Activated CD4-positive, alpha-beta memory T cell treated with anti-CD3 and anti-CD28 coated beads, Interleukin-2, amount 10 ng/mL, durations not matched to agents 7 days and 5 days (primary cell): ENCODE measurements around the gene COG1. TPM values are rescaled to one million over a fixed set of nuclear protein-coding genes. Genes with fewer than 3 reads are reported as not detected.
A peak's percentile ranks its signal among the peaks of the same experiment; 100 is the strongest.

Experiments used
- CTCF ChIA-PET: fragments of 350-600 bp; sonication (Branson Sonifier 250); formaldehyde crosslinking; loops from one replicate; lab custom pipeline; 2021; ENCODE audit warnings: antibody characterized with exemption, inconsistent platforms; lab: Charles Lee
- POLR2A ChIA-PET: fragments of 350-600 bp; sonication (Branson Sonifier 250); formaldehyde crosslinking; loops from one replicate; lab custom pipeline; 2021; ENCODE audit warnings: antibody characterized with exemption; lab: Charles Lee
- DNase-seq: peaks from one replicate; pipeline ENCODE4 v3.0.0-alpha.2; 2020
- H3K27ac Mint-ChIP-seq: one replicate; pipeline ENCODE4 v1.8.0; 2021; ENCODE audit warnings: mild to moderate bottlenecking, mixed read lengths
- H3K27me3 Mint-ChIP-seq: one replicate; pipeline ENCODE4 v1.8.0; 2021; ENCODE audit warnings: mixed read lengths
- H3K36me3 Mint-ChIP-seq: one replicate; pipeline ENCODE4 v1.8.0; 2021; ENCODE audit warnings: low read depth, mixed read lengths
- H3K4me1 Mint-ChIP-seq: one replicate; pipeline ENCODE4 v1.8.0; 2021; ENCODE audit warnings: mixed read lengths
- H3K4me3 Mint-ChIP-seq: one replicate; pipeline ENCODE4 v1.8.0; 2021; ENCODE audit warnings: mild to moderate bottlenecking, mixed read lengths
- H3K9me3 Mint-ChIP-seq: one replicate; pipeline ENCODE4 v1.8.0; 2021; ENCODE audit warnings: mixed read lengths
- total RNA-seq, 2 experiments: library from RNA; stranded (reverse); gene quantifications; one replicate each; pipeline ENCODE4 v1.2.3, GENCODE V29; 2021

The COG1 gene
- total RNA-seq, 2 experiments from 2014 or later, result 30.4 to 32.9 TPM

- Mint-ChIP-seq H3K4me1 (no peaks in the 10 kb centered on the region), H3K4me3 (no peak overlapping the region), H3K27me3 (no peaks in the 10 kb centered on the region), H3K9me3 (no peaks in the 10 kb centered on the region), H3K36me3 (peaks cover 8% of the 10 kb centered on the region), H3K27ac (no peak overlapping the region)
- no peak for DNase-seq
- ChIA-PET POLR2A (no interaction called here), CTCF (interaction anchor here (0.9 to 2.8 kb wide), 3 partner anchors 59 to 522 kb away, joined by 4 to 11 read pairs (median 5); no protein-coding TSS in a partner anchor)
These were observed 56.8 kb downstream of the COG1 start for GRCh38 chr17:73249700-73250099.

DNA sequence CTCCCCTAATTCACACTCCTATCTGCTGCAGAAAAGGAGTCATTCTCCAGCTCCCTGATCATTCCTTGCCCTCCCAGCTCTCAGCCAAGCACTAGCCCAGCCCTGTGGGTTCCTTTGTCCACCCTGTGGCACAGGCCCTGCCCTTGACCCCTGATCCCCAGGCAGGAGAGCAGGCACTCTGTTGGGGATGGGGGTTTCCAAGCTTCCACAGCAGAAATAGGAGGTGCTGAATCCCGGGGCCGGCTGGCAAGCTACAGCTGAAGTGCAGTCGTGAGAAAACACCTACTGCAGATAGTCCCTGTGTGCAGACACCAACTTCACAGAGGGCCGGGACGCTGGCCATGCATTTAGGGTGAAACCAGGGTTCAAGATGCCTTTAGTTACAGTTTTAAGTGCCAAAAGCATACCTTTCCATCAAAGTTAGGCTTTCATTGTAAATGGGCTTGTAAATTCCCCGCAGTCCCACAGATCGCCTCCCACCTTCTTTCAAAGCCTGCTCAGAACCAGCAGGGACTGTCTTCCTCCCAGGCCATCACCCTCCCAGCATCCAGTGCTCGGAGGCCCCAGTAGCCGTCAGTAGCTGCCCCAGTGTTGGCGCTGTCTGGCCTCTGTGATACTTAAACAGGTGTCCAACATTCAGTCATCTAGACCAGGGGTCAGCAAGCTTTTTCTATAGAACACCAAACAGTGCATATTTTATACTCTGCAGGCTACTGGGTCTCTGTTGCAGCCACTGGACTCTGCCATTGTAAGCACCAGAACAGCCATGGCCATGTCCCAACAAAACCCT is 58.2 kb downstream of the COG1 start:
- DNase-seq, result no peak
- H3K27ac Mint-ChIP-seq, result no peak overlapping the region
- no peaks in the 10 kb centered on the region for H3K27me3 Mint-ChIP-seq
- POLR2A ChIA-PET, result no interaction called here
- peaks cover 4% of the 10 kb centered on the region for H3K36me3 Mint-ChIP-seq
- CTCF ChIA-PET, result interaction anchor here (1.4 to 5.8 kb wide), 3 partner anchors 60 to 119 kb away, joined by 5 to 102 read pairs (median 11); no protein-coding TSS in a partner anchor
- no peak overlapping the region for H3K4me3 Mint-ChIP-seq
- no peaks in the 10 kb centered on the region for H3K4me1 Mint-ChIP-seq
- no peaks in the 10 kb centered on the region for H3K9me3 Mint-ChIP-seq

DNA sequence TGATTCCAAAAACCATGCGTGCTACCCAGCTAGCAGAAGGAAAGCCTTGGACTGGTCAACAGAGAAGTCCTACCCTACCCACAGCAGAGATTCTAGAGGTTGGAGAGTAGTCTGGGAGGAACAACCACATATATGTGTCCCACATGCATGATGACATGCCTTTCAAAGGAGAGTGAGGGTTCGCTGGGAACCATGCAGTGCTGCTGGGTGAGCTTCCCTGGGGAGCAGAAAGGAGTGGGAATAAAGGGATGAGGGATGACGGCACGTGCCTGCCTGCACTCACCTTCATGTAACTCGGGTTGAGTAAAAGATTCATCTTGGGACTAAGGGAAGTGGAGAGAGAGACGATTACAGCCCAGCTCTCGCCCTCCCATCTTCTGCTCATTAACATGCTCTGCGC is 59.0 kb downstream of the COG1 start:
- CTCF ChIA-PET, result interaction anchor here (1.4 to 5.8 kb wide), 2 partner anchors 61 to 118 kb away, joined by 5 to 102 read pairs; no protein-coding TSS in a partner anchor
- Mint-ChIP-seq H3K27me3 (no peaks in the 10 kb centered on the region), H3K4me1 (no peaks in the 10 kb centered on the region), H3K27ac (no peak overlapping the region), H3K36me3 (peaks cover 4% of the 10 kb centered on the region), H3K4me3 (no peak overlapping the region), H3K9me3 (no peaks in the 10 kb centered on the region)
- POLR2A ChIA-PET, result no interaction called here
- no peak for DNase-seq

GRCh38 chr17:73255671-73256181 is 62.9 kb downstream of the COG1 start:
- DNase-seq, result peak; percentile 62
- no peak overlapping the region for H3K4me3 Mint-ChIP-seq
- no peaks in the 10 kb centered on the region for H3K27me3 Mint-ChIP-seq
- ChIA-PET CTCF (interaction anchor here (0.5 to 5.8 kb wide), 22 partner anchors 8 to 699 kb away, joined by 3 to 102 read pairs (median 4); partner anchors contain the start of gene SSTR2), POLR2A (interaction anchor here (1.1 kb wide), 1 partner anchor 528 kb away, joined by 3 read pairs; no protein-coding TSS in a partner anchor)
- H3K9me3 Mint-ChIP-seq, result no peaks in the 10 kb centered on the region
- H3K27ac Mint-ChIP-seq, result no peak overlapping the region
- no peaks in the 10 kb centered on the region for H3K36me3 Mint-ChIP-seq
- no peaks in the 10 kb centered on the region for H3K4me1 Mint-ChIP-seq

DNA sequence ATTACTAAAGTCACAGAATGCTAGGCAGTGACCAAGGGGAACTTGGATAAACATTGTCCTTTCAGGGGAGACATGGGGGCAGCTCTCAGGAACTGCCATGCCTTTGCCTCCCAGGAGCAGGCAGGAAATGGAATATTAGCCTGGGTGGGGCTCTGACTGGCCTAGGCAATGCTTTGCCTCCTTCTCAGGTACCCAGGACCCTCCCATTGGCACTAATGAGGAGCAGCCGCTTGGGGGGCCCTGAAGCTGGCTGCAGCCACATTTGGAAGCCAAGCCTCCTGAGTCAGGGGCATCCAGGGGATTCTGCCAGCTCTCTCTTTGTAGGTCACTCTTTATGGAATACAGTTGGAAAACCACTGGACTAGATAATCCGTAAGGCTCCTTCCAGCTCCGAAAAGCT is 63.4 kb downstream of the COG1 start:
- no peak for DNase-seq
- POLR2A ChIA-PET, result interaction anchor here (1.1 kb wide), 1 partner anchor 529 kb away, joined by 3 read pairs; no protein-coding TSS in a partner anchor
- no peaks in the 10 kb centered on the region for H3K36me3 Mint-ChIP-seq
- H3K4me3 Mint-ChIP-seq, result no peak overlapping the region
- no peaks in the 10 kb centered on the region for H3K4me1 Mint-ChIP-seq
- H3K9me3 Mint-ChIP-seq, result no peaks in the 10 kb centered on the region
- no peaks in the 10 kb centered on the region for H3K27me3 Mint-ChIP-seq
- no peak overlapping the region for H3K27ac Mint-ChIP-seq
- CTCF ChIA-PET, result interaction anchor here (0.6 to 5.8 kb wide), 8 partner anchors 12 to 529 kb away, joined by 3 to 102 read pairs (median 4); no protein-coding TSS in a partner anchor

- H3K27me3 Mint-ChIP-seq, result no peaks in the 10 kb centered on the region
- H3K36me3 Mint-ChIP-seq, result no peaks in the 10 kb centered on the region
- ChIA-PET POLR2A (no interaction called here), CTCF (interaction anchor here (0.7 to 1.5 kb wide), 4 partner anchors 12 to 865 kb away, joined by 3 to 9 read pairs (median 4); no protein-coding TSS in a partner anchor)
- H3K4me1 Mint-ChIP-seq, result no peaks in the 10 kb centered on the region
- no peaks in the 10 kb centered on the region for H3K9me3 Mint-ChIP-seq
- no peak overlapping the region for H3K27ac Mint-ChIP-seq
- DNase-seq, result no peak
- no peak overlapping the region for H3K4me3 Mint-ChIP-seq
These were observed 64.7 kb downstream of the COG1 start for GRCh38 chr17:73257516-73257915.

Other genes starting within 250 kb of the COG1 start
- gene SLC39A11, start 100.4 kb upstream of the COG1 start, total RNA-seq, result 10 to 100 TPM; 17.0 to 17.3 TPM
- under 1 TPM in 1 of 2 experiments, not detected in 1; 0.03 TPM for gene SSTR2, start 28.0 kb upstream of the COG1 start, total RNA-seq
- gene CPSF4L, start 68.8 kb downstream of the COG1 start, total RNA-seq, result not detected
- 1 to 10 TPM; 3.6 to 3.8 TPM for gene CDC42EP4, start 118.9 kb downstream of the COG1 start, total RNA-seq